IMR-90 (cell line): ENCODE measurements around the gene CTDSPL.

Source experiments
- CEBPB ChIP-seq: IDR thresholded peaks from 2 replicates; pipeline ENCODE4 v1.6.1; 2012; ENCODE audit warnings: low read depth, low read length, improper control_type of control experiment
- CHD1 ChIP-seq: IDR thresholded peaks from 2 replicates; pipeline ENCODE4 v1.6.1; 2012; ENCODE audit warnings: low read depth, low read length, improper control_type of control experiment
- FOS ChIP-seq: fragments of 150-350 bp; IDR thresholded peaks from 2 replicates; pipeline ENCODE4 v1.6.1; 2016; ENCODE audit warnings: low read depth, low read length
- MAFK ChIP-seq: IDR thresholded peaks from 2 replicates; pipeline ENCODE4 v1.6.1; 2012; ENCODE audit warnings: low read depth, low read length, improper control_type of control experiment
- MAZ ChIP-seq: IDR thresholded peaks from 2 replicates; pipeline ENCODE4 v1.6.1; 2012; ENCODE audit warnings: low read depth, mild to moderate bottlenecking, low read length, improper control_type of control experiment, moderate library complexity, borderline replicate concordance
- MXI1 ChIP-seq: IDR thresholded peaks from 2 replicates; pipeline ENCODE4 v1.6.1; 2012; ENCODE audit warnings: low read depth, mild to moderate bottlenecking, low read length, moderate library complexity, borderline replicate concordance
- NFE2L2 ChIP-seq: fragments of 150-350 bp; IDR thresholded peaks from 2 replicates; pipeline ENCODE4 v1.6.1; 2016; ENCODE audit warnings: low read depth, mild to moderate bottlenecking, low read length
- POLR2A ChIP-seq: IDR thresholded peaks from 2 replicates; pipeline ENCODE4 v1.6.1; 2012; ENCODE audit warnings: mild to moderate bottlenecking, low read depth, low read length
- RAD21 ChIP-seq: IDR thresholded peaks from 2 replicates; pipeline ENCODE4 v1.6.1; 2012; ENCODE audit warnings: low read length, improper control_type of control experiment
- SMC3 ChIP-seq: fragments of 150-350 bp; IDR thresholded peaks from 2 replicates; pipeline ENCODE4 v1.6.1; 2016; ENCODE audit warnings: low read depth, mild to moderate bottlenecking, antibody characterized with exemption, low read length, moderate library complexity
- TF ChIP-seq, protein P1 (sequence below): conservative IDR thresholded peaks from 2 replicates; pipeline ENCODE4 v1.5.1; 2012; ENCODE audit warnings: mild to moderate bottlenecking, low read depth, low read length, improper control_type of control experiment
- TF ChIP-seq, protein P2 (sequence below): fragments of 150-350 bp; IDR thresholded peaks from 2 replicates; pipeline ENCODE4 v1.6.1; 2017; ENCODE audit warnings: mild to moderate bottlenecking, antibody characterized with exemption, low read length, low read depth

DNA sequence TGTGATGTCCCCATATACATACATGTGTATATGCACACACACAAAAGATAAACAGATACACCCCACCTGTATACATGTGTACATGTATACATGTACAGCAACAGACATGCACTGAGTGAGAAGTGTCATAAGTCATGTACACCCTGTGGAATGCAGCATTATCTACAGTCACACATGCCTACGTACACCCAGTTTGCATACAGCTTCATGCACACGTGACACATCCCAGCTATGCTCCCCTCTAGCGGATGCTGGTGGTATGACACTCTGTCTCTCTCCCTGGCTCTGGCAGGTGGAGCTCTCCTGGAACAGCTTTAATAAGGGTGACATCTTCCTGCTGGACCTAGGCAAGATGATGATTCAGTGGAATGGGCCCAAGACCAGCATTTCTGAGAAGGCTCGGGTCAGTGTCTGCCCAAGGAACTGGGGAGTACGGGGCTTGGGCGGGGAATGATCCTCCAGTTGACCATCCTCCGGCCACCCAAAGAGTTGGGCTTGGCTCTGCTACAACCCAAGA lies 135.2 kb downstream of the CTDSPL start:
- TF ChIP-seq, protein P1, sequence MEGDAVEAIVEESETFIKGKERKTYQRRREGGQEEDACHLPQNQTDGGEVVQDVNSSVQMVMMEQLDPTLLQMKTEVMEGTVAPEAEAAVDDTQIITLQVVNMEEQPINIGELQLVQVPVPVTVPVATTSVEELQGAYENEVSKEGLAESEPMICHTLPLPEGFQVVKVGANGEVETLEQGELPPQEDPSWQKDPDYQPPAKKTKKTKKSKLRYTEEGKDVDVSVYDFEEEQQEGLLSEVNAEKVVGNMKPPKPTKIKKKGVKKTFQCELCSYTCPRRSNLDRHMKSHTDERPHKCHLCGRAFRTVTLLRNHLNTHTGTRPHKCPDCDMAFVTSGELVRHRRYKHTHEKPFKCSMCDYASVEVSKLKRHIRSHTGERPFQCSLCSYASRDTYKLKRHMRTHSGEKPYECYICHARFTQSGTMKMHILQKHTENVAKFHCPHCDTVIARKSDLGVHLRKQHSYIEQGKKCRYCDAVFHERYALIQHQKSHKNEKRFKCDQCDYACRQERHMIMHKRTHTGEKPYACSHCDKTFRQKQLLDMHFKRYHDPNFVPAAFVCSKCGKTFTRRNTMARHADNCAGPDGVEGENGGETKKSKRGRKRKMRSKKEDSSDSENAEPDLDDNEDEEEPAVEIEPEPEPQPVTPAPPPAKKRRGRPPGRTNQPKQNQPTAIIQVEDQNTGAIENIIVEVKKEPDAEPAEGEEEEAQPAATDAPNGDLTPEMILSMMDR: peak; percentile 78
- TF ChIP-seq RAD21 (peak; percentile 50), POLR2A (no peak), CHD1 (no peak), SMC3 (peak; percentile 36), MAFK (no peak), MXI1 (no peak), FOS (no peak), NFE2L2 (no peak), MAZ (0 out of 2 replicates have a peak, but pooled peaks have one; percentile 18), CEBPB (no peak)
- TF ChIP-seq, protein P2, sequence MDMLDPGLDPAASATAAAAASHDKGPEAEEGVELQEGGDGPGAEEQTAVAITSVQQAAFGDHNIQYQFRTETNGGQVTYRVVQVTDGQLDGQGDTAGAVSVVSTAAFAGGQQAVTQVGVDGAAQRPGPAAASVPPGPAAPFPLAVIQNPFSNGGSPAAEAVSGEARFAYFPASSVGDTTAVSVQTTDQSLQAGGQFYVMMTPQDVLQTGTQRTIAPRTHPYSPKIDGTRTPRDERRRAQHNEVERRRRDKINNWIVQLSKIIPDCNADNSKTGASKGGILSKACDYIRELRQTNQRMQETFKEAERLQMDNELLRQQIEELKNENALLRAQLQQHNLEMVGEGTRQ: peak; percentile 97
